ENCODE data around the gene GRB10.

The GRB10 gene

GRCh38 chr7:50684011-50684712 lies 98.5 kb downstream of the GRB10 start:
- Histone ChIP-seq H3K9me3 (ENCODE audit: control insufficient read depth, insufficient read depth, low read length) (no peaks in the 10 kb centered on the region), H3K36me3 (ENCODE audit: control insufficient read depth, insufficient read depth, low read length) (no peaks in the 10 kb centered on the region), H3K27me3 (ENCODE audit: control insufficient read depth, insufficient read depth, low read length) (no peaks in the 10 kb centered on the region), H3K27ac (ENCODE audit: low read length) (no peak overlapping the region), H3K4me1 (ENCODE audit: control insufficient read depth, insufficient read depth, low read length) (no peaks in the 10 kb centered on the region), H3K4me3 (ENCODE audit: low read length) (no peak overlapping the region)
- WGBS (ENCODE audit: insufficient coverage, insufficient read length): no CpG with 5 or more reads among the region's 5 CpGs
- no peak for DNase-seq (ENCODE audit: low read depth, low spot score)

DNA sequence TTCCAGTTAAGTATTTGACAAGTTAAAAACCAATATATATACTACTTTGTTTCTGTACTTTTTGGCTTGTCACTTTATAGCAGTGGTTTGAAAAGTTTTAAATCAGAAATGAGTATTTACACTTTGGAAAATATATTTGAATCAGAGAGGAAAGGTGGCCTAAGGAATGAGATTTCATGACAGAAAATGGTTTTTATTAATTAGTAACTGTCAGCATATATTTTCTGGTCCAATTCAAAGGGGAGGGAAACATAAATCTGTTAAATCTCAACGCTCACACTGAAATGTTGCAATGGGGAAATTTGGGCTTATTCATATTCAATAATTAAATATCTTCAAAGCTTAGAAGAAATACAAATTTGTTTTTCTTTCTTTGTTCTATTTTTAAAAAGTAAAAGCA lies 100.1 kb downstream of the GRB10 start:
- WGBS (ENCODE audit: insufficient coverage, insufficient read length): no CpG with 5 or more reads among the region's 1 CpG
- no peaks in the 10 kb centered on the region for H3K36me3 ChIP-seq (ENCODE audit: control insufficient read depth, insufficient read depth, low read length)
- no peaks in the 10 kb centered on the region for H3K27me3 ChIP-seq (ENCODE audit: control insufficient read depth, insufficient read depth, low read length)
- H3K9me3 ChIP-seq (ENCODE audit: control insufficient read depth, insufficient read depth, low read length): no peaks in the 10 kb centered on the region
- no peak for DNase-seq (ENCODE audit: low read depth, low spot score)
- H3K4me3 ChIP-seq (ENCODE audit: low read length): no peak overlapping the region
- H3K27ac ChIP-seq (ENCODE audit: low read length): no peak overlapping the region
- H3K4me1 ChIP-seq (ENCODE audit: control insufficient read depth, insufficient read depth, low read length): no peaks in the 10 kb centered on the region

DNA sequence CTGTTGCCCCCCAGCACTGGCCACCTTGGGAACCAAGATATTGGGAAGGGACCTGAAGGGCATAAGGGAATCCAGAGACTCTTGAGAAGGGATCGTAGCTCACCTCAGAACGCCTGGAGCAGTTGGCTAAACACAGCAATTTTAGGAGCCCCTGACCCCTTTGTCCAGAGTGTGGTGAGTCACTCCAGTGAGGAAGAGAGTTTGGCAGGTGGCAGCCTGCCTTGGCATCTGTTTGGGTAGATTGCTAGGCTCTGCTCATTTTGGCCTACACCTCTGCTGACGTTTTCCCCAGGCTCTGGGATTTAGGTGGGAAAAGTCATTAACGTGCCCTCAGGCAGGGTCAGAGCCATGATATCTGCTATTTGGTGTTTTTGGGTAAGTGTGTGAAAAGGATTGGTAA lies 100.6 kb downstream of the GRB10 start:
- H3K36me3 ChIP-seq (ENCODE audit: control insufficient read depth, insufficient read depth, low read length): no peaks in the 10 kb centered on the region
- H3K27ac ChIP-seq (ENCODE audit: low read length): no peak overlapping the region
- WGBS (ENCODE audit: insufficient coverage, insufficient read length): no CpG with 5 or more reads among the region's 4 CpGs
- H3K9me3 ChIP-seq (ENCODE audit: control insufficient read depth, insufficient read depth, low read length): no peaks in the 10 kb centered on the region
- no peak for DNase-seq (ENCODE audit: low read depth, low spot score)
- H3K4me3 ChIP-seq (ENCODE audit: low read length): no peak overlapping the region
- no peaks in the 10 kb centered on the region for H3K4me1 ChIP-seq (ENCODE audit: control insufficient read depth, insufficient read depth, low read length)
- no peaks in the 10 kb centered on the region for H3K27me3 ChIP-seq (ENCODE audit: control insufficient read depth, insufficient read depth, low read length)

- Histone ChIP-seq H3K27me3 (ENCODE audit: control insufficient read depth, insufficient read depth, low read length) (no peaks in the 10 kb centered on the region), H3K4me3 (ENCODE audit: low read length) (no peak overlapping the region), H3K36me3 (ENCODE audit: control insufficient read depth, insufficient read depth, low read length) (no peaks in the 10 kb centered on the region), H3K4me1 (ENCODE audit: control insufficient read depth, insufficient read depth, low read length) (no peaks in the 10 kb centered on the region), H3K27ac (ENCODE audit: low read length) (no peak overlapping the region), H3K9me3 (ENCODE audit: control insufficient read depth, insufficient read depth, low read length) (no peaks in the 10 kb centered on the region)
- WGBS (ENCODE audit: insufficient coverage, insufficient read length): no CpG with 5 or more reads among the region's 8 CpGs
- DNase-seq (ENCODE audit: low read depth, low spot score): no peak
Measured at GRCh38 chr7:50681432-50682045, 101.2 kb downstream of the GRB10 start.

GRCh38 chr7:50679218-50680007 lies 103.3 kb downstream of the GRB10 start:
- Histone ChIP-seq H3K4me3 (ENCODE audit: low read length) (no peak overlapping the region), H3K9me3 (ENCODE audit: control insufficient read depth, insufficient read depth, low read length) (no peaks in the 10 kb centered on the region), H3K4me1 (ENCODE audit: control insufficient read depth, insufficient read depth, low read length) (no peaks in the 10 kb centered on the region), H3K27me3 (ENCODE audit: control insufficient read depth, insufficient read depth, low read length) (no peaks in the 10 kb centered on the region), H3K27ac (ENCODE audit: low read length) (no peak overlapping the region), H3K36me3 (ENCODE audit: control insufficient read depth, insufficient read depth, low read length) (no peaks in the 10 kb centered on the region)
- no peak for DNase-seq (ENCODE audit: low read depth, low spot score)
- WGBS (ENCODE audit: insufficient coverage, insufficient read length): no CpG with 5 or more reads among the region's 7 CpGs

DNA sequence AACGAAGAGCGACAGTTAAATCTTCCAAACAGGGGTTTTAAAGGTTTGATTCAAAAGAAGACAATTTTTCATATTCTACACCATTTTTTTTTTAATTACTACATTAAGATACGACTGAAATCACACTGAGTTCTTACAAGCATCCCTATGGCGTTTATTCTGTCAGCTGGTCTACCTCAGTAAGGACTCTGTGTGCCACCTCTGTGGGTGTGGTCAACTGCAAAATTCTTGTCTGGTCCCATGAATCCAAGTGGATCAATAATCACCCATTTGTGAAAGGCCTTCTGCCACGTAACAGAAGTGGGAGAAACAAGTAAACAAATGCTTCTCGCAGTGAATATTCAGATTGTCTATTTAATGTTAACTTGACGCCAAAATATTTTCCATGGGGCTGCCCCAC lies 104.1 kb downstream of the GRB10 start:
- Histone ChIP-seq H3K4me1 (ENCODE audit: control insufficient read depth, insufficient read depth, low read length) (no peaks in the 10 kb centered on the region), H3K4me3 (ENCODE audit: low read length) (no peak overlapping the region), H3K9me3 (ENCODE audit: control insufficient read depth, insufficient read depth, low read length) (no peaks in the 10 kb centered on the region), H3K27me3 (ENCODE audit: control insufficient read depth, insufficient read depth, low read length) (no peaks in the 10 kb centered on the region), H3K27ac (ENCODE audit: low read length) (no peak overlapping the region), H3K36me3 (ENCODE audit: control insufficient read depth, insufficient read depth, low read length) (no peaks in the 10 kb centered on the region)
- DNase-seq (ENCODE audit: low read depth, low spot score): no peak
- WGBS (ENCODE audit: insufficient coverage, insufficient read length): 100% methylated on average over 1 of the region's 7 CpGs

DNA sequence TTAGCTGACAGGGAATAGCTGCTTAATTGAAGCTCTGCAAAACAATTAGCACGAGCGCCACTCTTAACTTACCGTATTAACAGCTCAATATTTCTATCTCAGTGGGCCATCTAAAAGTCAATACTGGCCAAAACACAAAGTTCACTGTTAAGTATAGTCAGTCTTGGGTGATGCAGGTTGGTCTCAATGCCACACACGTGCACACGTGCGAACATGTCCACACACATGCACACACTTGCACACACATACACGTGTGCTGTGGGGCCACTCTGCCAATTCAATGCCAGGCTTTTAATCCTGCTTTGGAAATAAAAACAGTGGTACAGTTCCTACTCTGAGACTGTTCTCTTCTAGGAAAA lies 105.1 kb downstream of the GRB10 start:
- H3K9me3 ChIP-seq (ENCODE audit: control insufficient read depth, insufficient read depth, low read length): no peaks in the 10 kb centered on the region
- DNase-seq (ENCODE audit: low read depth, low spot score): no peak
- no peak overlapping the region for H3K4me3 ChIP-seq (ENCODE audit: low read length)
- H3K4me1 ChIP-seq (ENCODE audit: control insufficient read depth, insufficient read depth, low read length): no peaks in the 10 kb centered on the region
- no peak overlapping the region for H3K27ac ChIP-seq (ENCODE audit: low read length)
- no peaks in the 10 kb centered on the region for H3K27me3 ChIP-seq (ENCODE audit: control insufficient read depth, insufficient read depth, low read length)
- WGBS (ENCODE audit: insufficient coverage, insufficient read length): no CpG with 5 or more reads among the region's 7 CpGs
- H3K36me3 ChIP-seq (ENCODE audit: control insufficient read depth, insufficient read depth, low read length): no peaks in the 10 kb centered on the region; the same call in 1 of the 2 replicates

GRCh38 chr7:50676740-50677637 lies 105.7 kb downstream of the GRB10 start:
- H3K4me1 ChIP-seq (ENCODE audit: control insufficient read depth, insufficient read depth, low read length): no peaks in the 10 kb centered on the region
- H3K27me3 ChIP-seq (ENCODE audit: control insufficient read depth, insufficient read depth, low read length): no peaks in the 10 kb centered on the region
- H3K27ac ChIP-seq (ENCODE audit: low read length): no peak overlapping the region
- no peaks in the 10 kb centered on the region; the same call in 1 of the 2 replicates for H3K36me3 ChIP-seq (ENCODE audit: control insufficient read depth, insufficient read depth, low read length)
- no peak overlapping the region for H3K4me3 ChIP-seq (ENCODE audit: low read length)
- H3K9me3 ChIP-seq (ENCODE audit: control insufficient read depth, insufficient read depth, low read length): no peaks in the 10 kb centered on the region
- WGBS (ENCODE audit: insufficient coverage, insufficient read length): no CpG with 5 or more reads among the region's 13 CpGs
- no peak for DNase-seq (ENCODE audit: low read depth, low spot score)

- no CpG with 5 or more reads among the region's 5 CpGs for WGBS (ENCODE audit: insufficient coverage, insufficient read length)
- H3K27ac ChIP-seq (ENCODE audit: low read length): no peak overlapping the region
- H3K36me3 ChIP-seq (ENCODE audit: control insufficient read depth, insufficient read depth, low read length): no peaks in the 10 kb centered on the region; the same call in 1 of the 2 replicates
- H3K4me1 ChIP-seq (ENCODE audit: control insufficient read depth, insufficient read depth, low read length): no peaks in the 10 kb centered on the region
- H3K4me3 ChIP-seq (ENCODE audit: low read length): no peak overlapping the region
- no peaks in the 10 kb centered on the region for H3K27me3 ChIP-seq (ENCODE audit: control insufficient read depth, insufficient read depth, low read length)
- no peaks in the 10 kb centered on the region for H3K9me3 ChIP-seq (ENCODE audit: control insufficient read depth, insufficient read depth, low read length)
- no peak for DNase-seq (ENCODE audit: low read depth, low spot score)
Measured at GRCh38 chr7:50676079-50676478, 106.6 kb downstream of the GRB10 start.

Measured in iPS DF 6.9 (cell line).